H9 (cell line): Measurements from ENCODE around the gene HHAT. TPM values are rescaled to one million over a fixed set of nuclear protein-coding genes. Genes with fewer than 3 reads are reported as not detected.

Experiments used
- DNase-seq: peaks from one replicate; pipeline ENCODE4 v3.0.0-alpha.2; 2017
- H2AFZ ChIP-seq: one replicate; pipeline ENCODE4 v1.6.1; 2013; ENCODE audit warnings: mild to moderate bottlenecking, low read length, control low read depth, moderate library complexity
- H2AK5ac ChIP-seq: 2 replicates; pipeline ENCODE4 v1.6.1; 2013; ENCODE audit warnings: low read length, control low read depth, mixed read lengths; ENCODE audit not compliant: insufficient read length
- H2BK120ac ChIP-seq: one replicate; pipeline ENCODE4 v1.6.1; 2013; ENCODE audit warnings: low read depth, mild to moderate bottlenecking, low read length, control low read depth, inconsistent platforms; ENCODE audit not compliant: poor library complexity, severe bottlenecking
- H2BK12ac ChIP-seq: 2 replicates; pipeline ENCODE4 v1.6.1; 2013; ENCODE audit warnings: low read length, control low read depth, mixed read lengths, low read depth; ENCODE audit not compliant: insufficient read length
- H2BK15ac ChIP-seq: 2 replicates; pipeline ENCODE4 v1.6.1; 2013; ENCODE audit warnings: low read depth, low read length, control low read depth
- H2BK20ac ChIP-seq: one replicate; pipeline ENCODE4 v1.6.1; 2013; ENCODE audit warnings: low read depth, mild to moderate bottlenecking, low read length, control low read depth, inconsistent platforms; ENCODE audit not compliant: poor library complexity, severe bottlenecking
- H2BK5ac ChIP-seq: 2 replicates; pipeline ENCODE4 v1.6.1; 2013; ENCODE audit warnings: low read length, control low read depth, mixed read lengths; ENCODE audit not compliant: insufficient read length
- H3K14ac ChIP-seq: 2 replicates; pipeline ENCODE4 v1.6.1; 2013; ENCODE audit warnings: low read length, control low read depth; ENCODE audit not compliant: insufficient read depth
- H3K18ac ChIP-seq: 2 replicates; pipeline ENCODE4 v1.6.1; 2013; ENCODE audit warnings: low read depth, mild to moderate bottlenecking, mixed read lengths, low read length, control low read depth; ENCODE audit not compliant: insufficient read length
- H3K23ac ChIP-seq: 2 replicates; pipeline ENCODE4 v1.6.1; 2013; ENCODE audit warnings: low read length, control low read depth, mixed read lengths, low read depth; ENCODE audit not compliant: insufficient read length
- H3K23me2 ChIP-seq: 2 replicates; pipeline ENCODE4 v1.6.1; 2013; ENCODE audit warnings: low read depth, mild to moderate bottlenecking, mixed read lengths, low read length, control low read depth; ENCODE audit not compliant: insufficient read length, poor library complexity, severe bottlenecking
- H3K27ac ChIP-seq: 2 replicates; pipeline ENCODE4 v1.5.1; 2013; ENCODE audit warnings: low read length, control low read depth, mixed read lengths, low read depth; ENCODE audit not compliant: insufficient read length
- H3K27me3 ChIP-seq: 2 replicates; pipeline ENCODE4 v1.6.1; 2013; ENCODE audit warnings: low read length, control low read depth, inconsistent platforms; ENCODE audit not compliant: insufficient read depth
- H3K4ac ChIP-seq: 2 replicates; pipeline ENCODE4 v1.6.1; 2013; ENCODE audit warnings: low read depth, mild to moderate bottlenecking, control low read depth, inconsistent platforms, low read length, moderate library complexity
- H3K4me1 ChIP-seq: 2 replicates; pipeline ENCODE4 v1.6.1; 2013; ENCODE audit warnings: low read length, control low read depth, inconsistent platforms; ENCODE audit not compliant: insufficient read depth
- H3K4me2 ChIP-seq: 2 replicates; pipeline ENCODE4 v1.6.1; 2013; ENCODE audit warnings: low read length, control low read depth, mixed read lengths; ENCODE audit not compliant: insufficient read length, insufficient read depth
- H3K56ac ChIP-seq: 2 replicates; pipeline ENCODE4 v1.6.1; 2013; ENCODE audit warnings: low read depth, mild to moderate bottlenecking, mixed read lengths, low read length, control low read depth; ENCODE audit not compliant: insufficient read length
- H3K79me1 ChIP-seq: 2 replicates; pipeline ENCODE4 v1.6.1; 2013; ENCODE audit warnings: low read depth, mild to moderate bottlenecking, moderate library complexity, low read length, control low read depth, inconsistent platforms; ENCODE audit not compliant: insufficient read depth, poor library complexity, severe bottlenecking
- H3K79me2 ChIP-seq: 2 replicates; pipeline ENCODE4 v1.6.1; 2013; ENCODE audit warnings: low read length, control low read depth, inconsistent platforms; ENCODE audit not compliant: insufficient read depth
- H3K9ac ChIP-seq: 2 replicates; pipeline ENCODE4 v1.6.1; 2013; ENCODE audit warnings: low read length, control low read depth, mixed read lengths; ENCODE audit not compliant: insufficient read length; ENCODE audit errors: extremely low read depth
- H3K9me3 ChIP-seq: one replicate; pipeline ENCODE4 v1.6.1; 2013; ENCODE audit warnings: low read depth, low read length, inconsistent platforms; ENCODE audit not compliant: control insufficient read depth
- H3T11ph ChIP-seq: one replicate; pipeline ENCODE4 v1.6.1; 2013; ENCODE audit warnings: mild to moderate bottlenecking, low read length, control low read depth, inconsistent platforms
- H4K20me1 ChIP-seq: one replicate; pipeline ENCODE4 v1.6.1; 2013; ENCODE audit not compliant: control insufficient read depth, insufficient read length, insufficient read depth
- H4K5ac ChIP-seq: 2 replicates; pipeline ENCODE4 v1.6.1; 2013; ENCODE audit warnings: low read depth, mild to moderate bottlenecking, mixed read lengths, low read length, control low read depth; ENCODE audit not compliant: insufficient read length
- H4K8ac ChIP-seq: replicated peaks from 2 replicates; pipeline ENCODE4 v1.6.1; 2013; ENCODE audit warnings: low read length, control low read depth, mixed read lengths, low read depth; ENCODE audit not compliant: insufficient read length
- H4K91ac ChIP-seq: 2 replicates; pipeline ENCODE4 v1.6.1; 2013; ENCODE audit warnings: low read depth, mild to moderate bottlenecking, moderate library complexity, mixed read lengths, low read length, control low read depth; ENCODE audit not compliant: insufficient read length
- H3K27ac Mint-ChIP-seq, 3 experiments: 2 replicates in 2 of 3; 3 replicates in 1 of 3; pipeline ENCODE4 v1.8.0; 2020 to 2021; ENCODE audit warnings: mixed read lengths in 3 of 3, mild to moderate bottlenecking in 1 of 3, moderate library complexity in 1 of 3
- H3K27me3 Mint-ChIP-seq: 2 replicates; pipeline ENCODE4 v1.8.0; 2021; ENCODE audit warnings: low read depth, mild to moderate bottlenecking, moderate library complexity, mixed read lengths
- H3K36me3 Mint-ChIP-seq, 3 experiments: 2 replicates in 2 of 3; 3 replicates in 1 of 3; pipeline ENCODE4 v1.8.0; 2020 to 2021; ENCODE audit warnings: low read depth in 3 of 3, mixed read lengths in 3 of 3; ENCODE audit not compliant: insufficient read depth in 1 of 3
- H3K4me1 Mint-ChIP-seq, 2 experiments: 2 replicates each; pipeline ENCODE4 v1.8.0; 2020; ENCODE audit warnings: mixed read lengths in 2 of 2
- H3K4me3 Mint-ChIP-seq, 2 experiments: 2 replicates in 1 of 2; 3 replicates in 1 of 2; pipeline ENCODE4 v1.8.0; 2020 to 2021; ENCODE audit warnings: mild to moderate bottlenecking in 2 of 2, mixed read lengths in 2 of 2, moderate library complexity in 1 of 2
- H3K9me3 Mint-ChIP-seq, 2 experiments: 2 replicates in 1 of 2; 3 replicates in 1 of 2; pipeline ENCODE4 v1.8.0; 2020; ENCODE audit warnings: mild to moderate bottlenecking in 2 of 2, mixed read lengths in 2 of 2, moderate library complexity in 1 of 2
- CTCF ChIP-seq: fragments of 200-600 bp; sonication (generic); conservative IDR thresholded peaks from 3 replicates; pipeline ENCODE4 v1.8.0; 2021; ENCODE audit warnings: antibody characterized with exemption, mild to moderate bottlenecking
- WGBS: extraction: QIAGEN DNeasy Blood & Tissue Kit; methylation state at CpG from one replicate; pipeline ENCODE4 v1.1.7; 2013; ENCODE audit warnings: missing lambda C conversion rate, low lambda C conversion rate, mixed read lengths; ENCODE audit not compliant: insufficient read length; ENCODE audit errors: extremely low coverage; 5-methylcytosine and 5-hydroxymethylcytosine counted together
- total RNA-seq: library from RNA; stranded (reverse); gene quantifications from 2 replicates; pipeline ENCODE4 v1.2.1, GENCODE V29; 2021

The HHAT gene
- total RNA-seq, 1 experiment from 2014 or later, result 0.48 TPM

GRCh38 chr1:210681158-210681557 lies 352.5 kb downstream of the HHAT start:
- no peaks in the 10 kb centered on the region for H3K79me1 ChIP-seq
- H3K36me3 Mint-ChIP-seq, result no peaks in the 10 kb centered on the region
- H2BK15ac ChIP-seq, result no peak overlapping the region
- no peak for DNase-seq
- no peaks in the 10 kb centered on the region for H3K9me3 ChIP-seq
- peak overlapping the region in 1 of 3 experiments; percentile 59; a peak in 1 of 7 replicates for H3K27ac Mint-ChIP-seq
- H3K23me2 ChIP-seq, result no peaks in the 10 kb centered on the region
- no CpG with 5 or more reads among the region's 7 CpGs for WGBS
- H2BK12ac ChIP-seq, result no peak overlapping the region
- no peak overlapping the region for H3T11ph ChIP-seq
- no peaks in the 10 kb centered on the region; the same call in 1 of the 2 replicates for H3K27me3 Mint-ChIP-seq
- no peaks in the 10 kb centered on the region for H4K20me1 ChIP-seq
- H2AFZ ChIP-seq, result no peak overlapping the region
- no peaks in the 10 kb centered on the region for H3K79me2 ChIP-seq
- H4K5ac ChIP-seq, result no peak overlapping the region
- TF ChIP-seq CTCF, result no peak
- no peak overlapping the region for H4K91ac ChIP-seq
- H3K4me1 Mint-ChIP-seq, result no peaks in the 10 kb centered on the region
- H3K27me3 ChIP-seq, result no peaks in the 10 kb centered on the region
- H3K27ac ChIP-seq, result no peak overlapping the region
- no peak overlapping the region for H3K4me3 Mint-ChIP-seq
- no peak overlapping the region for H4K8ac ChIP-seq
- H3K23ac ChIP-seq, result no peak overlapping the region
- no peaks in the 10 kb centered on the region for H3K9me3 Mint-ChIP-seq
- H3K9ac ChIP-seq, result no peak overlapping the region
- H3K4ac ChIP-seq, result no peak overlapping the region
- no peak overlapping the region for H2AK5ac ChIP-seq
- no peak overlapping the region for H3K14ac ChIP-seq
- no peak overlapping the region for H2BK5ac ChIP-seq
- no peak overlapping the region for H2BK20ac ChIP-seq
- no peak overlapping the region for H3K18ac ChIP-seq
- no peak overlapping the region for H2BK120ac ChIP-seq
- no peak overlapping the region for H3K4me2 ChIP-seq
- no peaks in the 10 kb centered on the region for H3K4me1 ChIP-seq
- no peak overlapping the region for H3K56ac ChIP-seq
